Measurements from ENCODE around the gene FGF11.
A peak's percentile ranks its signal among the peaks of the same experiment; 100 is the strongest.
"Not testable (repeated sequence)": the region's sequence is repeated elsewhere in the genome, so short reads cannot be mapped to it uniquely, and the experiment has no call there.

The FGF11 gene

DNA sequence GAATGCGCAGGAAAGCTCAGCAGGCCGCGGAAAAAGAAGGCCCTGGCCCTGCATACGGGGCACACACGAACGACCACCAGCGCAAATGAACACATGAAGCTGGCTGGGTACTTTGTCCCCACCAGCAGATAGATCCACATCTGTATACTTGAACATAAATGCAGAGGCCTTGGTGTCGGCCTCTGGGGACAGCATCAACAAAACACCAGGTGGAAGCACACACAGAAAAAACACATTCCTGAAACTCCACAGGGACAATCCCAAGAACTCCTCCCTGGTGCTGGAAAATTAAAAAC is 40.7 kb downstream of the FGF11 start:
- no peak for DNase-seq (ENCODE audit: low read depth)

DNA sequence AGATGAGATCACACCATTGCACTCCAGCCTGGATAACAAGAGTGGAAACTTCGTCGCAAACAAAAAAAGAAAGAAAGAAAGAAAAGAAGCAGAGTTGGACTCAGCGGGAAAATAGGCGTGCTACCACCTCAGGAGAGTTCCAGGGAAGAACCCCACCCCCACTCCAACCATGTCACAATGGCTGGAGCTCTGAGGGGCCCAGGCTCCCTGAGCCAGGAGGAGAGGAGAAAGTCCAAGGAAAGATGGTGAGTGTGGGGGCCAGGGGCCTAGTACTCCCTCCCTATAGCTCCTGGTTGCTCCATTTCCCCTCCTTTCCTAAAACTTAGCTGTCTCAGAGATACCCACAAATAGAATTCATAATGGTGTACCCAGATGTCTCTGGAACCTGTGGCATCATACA is 42.0 kb downstream of the FGF11 start, which contains the start of gene SLC35G6:
TSS of gene SLC35G6 (plus strand) at position 172 of the 400 bp plus-strand sequence. CDS start at position 243, 71 bp downstream.
- DNase-seq (ENCODE audit: low read depth) = not testable (repeated sequence)

DNA sequence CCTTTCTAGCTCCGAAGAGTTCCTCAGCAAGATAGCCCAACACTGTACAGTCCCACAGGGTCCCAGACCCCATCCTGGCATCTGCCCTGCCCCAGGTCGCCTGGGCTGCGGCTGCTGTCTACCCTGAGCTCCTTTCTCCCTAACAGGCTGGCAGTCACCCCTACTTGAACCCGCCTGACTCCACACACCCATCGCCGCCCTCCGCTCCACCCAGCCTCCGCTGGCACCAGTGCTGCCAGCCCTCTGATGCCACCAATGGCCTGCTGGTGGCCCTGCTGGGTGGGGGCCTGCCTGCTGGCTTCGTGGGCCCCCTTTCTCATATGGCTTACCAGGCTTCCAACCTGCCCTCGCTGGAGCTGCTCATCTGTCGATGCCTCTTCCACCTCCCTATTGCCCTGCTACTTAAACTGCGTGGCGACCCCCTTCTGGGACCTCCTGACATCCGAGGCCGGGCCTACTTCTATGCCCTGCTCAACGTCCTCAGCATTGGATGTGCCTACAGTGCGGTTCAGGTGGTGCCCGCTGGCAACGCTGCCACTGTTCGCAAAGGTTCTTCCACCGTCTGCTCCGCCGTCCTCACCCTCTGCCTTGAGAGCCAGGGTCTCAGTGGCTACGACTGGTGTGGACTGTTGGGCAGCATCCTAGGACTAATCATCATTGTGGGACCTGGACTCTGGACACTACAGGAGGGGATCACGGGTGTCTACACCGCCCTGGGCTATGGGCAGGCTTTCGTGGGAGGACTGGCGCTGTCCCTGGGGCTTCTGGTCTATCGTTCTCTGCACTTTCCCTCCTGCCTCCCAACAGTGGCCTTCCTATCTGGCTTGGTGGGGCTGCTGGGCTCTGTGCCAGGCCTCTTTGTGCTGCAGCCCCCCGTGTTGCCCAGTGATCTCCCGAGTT is 42.8 kb downstream of the FGF11 start:
- not testable (repeated sequence) for DNase-seq (ENCODE audit: low read depth)

DNA sequence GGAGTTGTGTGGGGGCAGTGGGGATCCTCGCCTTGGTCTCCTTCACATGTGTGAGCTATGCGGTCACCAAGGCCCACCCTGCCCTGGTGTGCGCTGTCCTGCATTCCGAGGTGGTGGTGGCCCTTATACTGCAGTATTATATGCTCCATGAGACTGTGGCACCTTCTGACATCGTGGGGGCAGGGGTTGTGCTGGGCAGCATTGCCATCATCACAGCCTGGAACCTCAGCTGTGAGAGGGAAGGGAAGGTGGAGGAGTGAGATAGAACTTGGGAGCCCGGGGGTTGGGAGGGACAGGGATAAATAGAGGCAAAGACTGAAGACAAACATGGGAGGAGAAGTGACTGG is 43.4 kb downstream of the FGF11 start:
- not testable (repeated sequence) for DNase-seq (ENCODE audit: low read depth)

DNA sequence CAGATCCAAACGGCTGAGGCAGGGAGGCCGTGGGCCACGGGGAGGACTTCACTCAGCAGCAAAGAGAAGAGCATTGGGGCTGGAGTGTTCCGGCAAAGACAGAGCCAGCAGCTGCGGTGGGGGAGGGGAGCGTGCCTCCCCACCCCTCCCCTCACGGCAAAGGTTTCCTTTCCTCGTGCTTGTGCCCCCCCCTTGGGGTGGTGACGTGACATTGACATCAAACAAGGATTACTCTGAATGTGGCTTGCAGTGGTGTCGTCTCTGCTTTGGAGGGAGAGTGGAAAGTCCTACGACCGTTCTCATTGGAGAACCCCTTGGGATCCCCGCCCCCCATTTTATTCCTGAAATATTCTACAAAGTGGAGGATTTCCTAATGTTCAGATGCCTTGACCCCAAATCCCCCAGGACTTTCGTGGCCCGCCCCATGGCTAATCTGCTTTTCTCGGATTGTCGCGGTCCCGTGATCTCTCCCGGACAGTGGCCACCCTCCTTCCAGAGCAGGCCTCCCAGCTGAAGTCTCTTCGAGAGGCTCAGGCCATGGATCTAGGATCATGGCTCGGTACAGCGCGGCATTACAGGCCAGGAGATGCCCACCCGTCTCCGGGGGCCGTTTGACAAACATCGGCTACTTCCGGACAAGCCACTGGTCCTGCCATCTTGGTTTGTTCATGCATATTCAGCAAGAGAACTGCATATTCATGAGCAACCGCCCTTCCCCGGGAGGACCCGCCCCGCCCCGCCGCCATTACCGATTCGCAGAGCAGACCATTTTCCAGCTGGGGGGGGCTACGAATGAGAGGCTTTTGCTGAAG is 44.1 kb downstream of the FGF11 start:
- DNase-seq (ENCODE audit: low read depth) = peak; percentile 88

DNA sequence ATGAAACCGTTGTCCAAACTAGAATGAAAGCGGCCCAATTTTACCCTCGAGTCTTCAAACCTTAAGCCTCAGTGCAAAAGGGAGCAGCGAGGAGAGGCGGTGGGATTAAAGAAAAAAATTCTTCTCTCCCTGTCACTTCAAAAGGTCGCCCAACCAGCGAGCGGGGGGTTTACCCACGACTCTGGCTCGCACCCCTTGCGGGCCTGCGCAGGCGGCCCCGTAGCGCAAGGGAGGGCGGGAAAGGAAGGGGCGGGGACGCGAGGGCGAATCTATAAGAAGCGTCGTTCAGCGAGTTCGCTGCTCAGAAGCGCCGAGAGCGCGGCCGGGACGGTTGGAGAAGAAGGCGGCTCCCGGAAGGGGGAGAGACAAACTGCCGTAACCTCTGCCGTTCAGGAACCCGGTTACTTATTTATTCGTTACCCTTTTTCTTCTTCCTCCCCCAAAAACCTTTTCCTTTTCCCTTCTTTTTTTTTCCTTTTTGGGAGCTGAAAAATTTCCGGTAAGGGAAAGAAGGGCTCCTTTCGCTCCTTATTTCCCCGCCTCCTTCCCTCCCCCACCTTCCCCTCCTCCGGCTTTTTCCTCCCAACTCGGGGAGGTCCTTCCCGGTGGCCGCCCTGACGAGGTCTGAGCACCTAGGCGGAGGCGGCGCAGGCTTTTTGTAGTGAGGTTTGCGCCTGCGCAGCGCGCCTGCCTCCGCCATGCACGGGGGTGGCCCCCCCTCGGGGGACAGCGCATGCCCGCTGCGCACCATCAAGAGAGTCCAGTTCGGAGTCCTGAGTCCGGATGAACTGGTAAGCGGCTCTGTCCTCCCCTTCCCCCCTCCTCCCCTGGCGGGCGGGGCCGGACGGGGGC is 45.0 kb downstream of the FGF11 start, which contains the start of gene POLR2A:
TSS of gene POLR2A (plus strand) at position 300 of the 852 bp plus-strand sequence.
- peak; percentile 97 for DNase-seq (ENCODE audit: low read depth)

DNA sequence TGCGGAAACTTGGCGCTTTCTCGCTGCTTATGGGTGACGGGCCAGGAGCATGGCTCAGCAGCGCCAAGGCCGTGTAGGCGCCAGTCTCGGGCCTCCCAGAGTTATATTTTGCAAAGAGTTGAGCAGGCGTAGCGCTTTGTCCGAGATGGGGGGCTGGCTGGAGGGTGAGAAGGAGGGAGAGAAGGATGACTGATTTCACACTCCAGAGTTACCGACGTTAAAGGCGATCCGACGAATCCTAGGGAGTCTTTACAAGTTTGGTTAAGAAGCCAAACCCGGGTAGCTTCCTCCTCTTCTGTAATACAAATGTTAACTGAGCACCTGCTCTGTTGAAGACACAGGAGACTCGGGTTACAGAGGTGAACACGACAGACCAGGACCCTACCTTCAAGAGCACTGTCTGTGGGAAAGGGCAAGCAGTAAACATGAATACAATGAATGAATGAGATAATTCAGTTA is 45.6 kb downstream of the FGF11 start:
- no peak for DNase-seq (ENCODE audit: low read depth)

DNA sequence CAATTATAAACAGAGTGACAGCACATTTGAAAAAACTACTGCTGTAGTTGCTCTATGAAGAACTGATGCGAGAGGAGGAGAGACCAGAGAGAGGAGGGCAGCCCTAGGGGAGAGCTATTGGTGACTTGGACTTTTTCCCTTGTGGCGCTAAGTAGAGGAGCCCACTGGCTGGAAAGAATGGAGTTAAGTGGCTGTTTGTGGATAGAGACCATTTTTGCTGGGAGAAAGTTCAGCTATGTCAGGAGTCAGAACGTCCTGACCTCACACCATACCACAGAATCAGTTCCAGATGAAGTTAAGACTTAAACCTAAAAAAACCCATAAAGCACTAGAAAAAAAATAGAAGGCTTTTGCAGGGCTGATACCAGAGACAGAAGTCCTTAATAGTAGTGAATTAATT is 46.9 kb downstream of the FGF11 start:
- no peak for DNase-seq (ENCODE audit: low read depth)

DNA sequence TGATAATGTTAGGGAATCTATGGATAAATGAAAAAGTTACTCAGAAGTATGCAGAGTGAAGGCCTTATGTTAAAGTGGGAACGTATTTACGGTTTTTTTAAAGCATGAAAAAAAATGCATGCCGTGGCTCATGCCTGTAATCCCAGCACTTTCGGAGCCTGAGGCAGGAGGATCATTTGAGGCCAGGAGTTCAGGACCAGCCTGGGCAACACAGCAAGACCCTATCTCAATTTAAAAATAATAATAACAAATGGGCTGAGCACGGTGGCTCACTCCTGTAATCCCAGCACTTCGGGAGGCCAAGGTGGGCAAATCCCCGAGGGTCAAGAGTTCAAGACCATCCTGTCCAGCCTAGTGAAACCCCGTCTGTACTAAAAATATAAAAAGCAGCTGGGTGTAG is 50.8 kb downstream of the FGF11 start:
- no peak for DNase-seq (ENCODE audit: low read depth)

DNA sequence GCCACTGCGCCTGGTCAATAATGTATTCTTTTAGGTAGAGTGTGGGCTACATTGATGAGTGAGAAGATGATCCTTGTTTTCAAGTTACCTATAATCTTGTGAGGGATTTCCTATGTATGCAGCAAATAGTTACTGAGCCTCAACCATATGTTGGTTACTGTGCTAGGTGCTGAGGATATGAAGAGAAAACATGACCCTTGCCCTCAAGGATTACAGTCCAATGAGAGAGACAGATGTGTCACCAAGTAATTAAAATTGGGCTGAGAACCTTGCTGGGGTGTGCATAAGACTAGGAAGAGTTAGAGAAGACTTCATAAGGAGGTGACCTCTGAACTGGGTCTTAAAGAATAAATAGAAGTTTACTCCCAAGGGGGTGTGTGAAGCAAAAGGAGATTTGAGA is 52.3 kb downstream of the FGF11 start:
- no peak for DNase-seq (ENCODE audit: low read depth)

DNA sequence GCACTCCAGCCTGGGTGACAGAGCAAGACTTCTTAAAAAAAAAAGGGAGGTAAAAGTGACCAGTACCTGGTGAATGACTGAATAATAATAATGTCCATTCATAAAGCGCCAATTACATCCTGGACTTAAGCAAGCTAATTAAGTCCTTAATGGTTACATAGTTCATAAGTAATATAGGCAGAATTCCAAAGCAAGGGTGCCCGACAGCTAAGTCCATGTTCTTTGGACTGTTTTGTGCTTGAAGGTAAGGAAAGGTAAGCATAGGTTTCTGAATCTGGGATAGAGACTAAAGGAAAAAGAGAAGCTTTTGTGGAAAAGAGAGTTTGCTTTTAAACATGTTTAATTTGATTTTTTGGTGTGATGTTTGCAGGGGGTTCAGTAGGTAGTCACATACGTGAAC is 54.6 kb downstream of the FGF11 start:
- no peak for DNase-seq (ENCODE audit: low read depth)
